Trophoblast cell (in vitro differentiated cells and primary cell): Measurements from ENCODE around the gene CNBD2.
"Not testable (repeated sequence)": the region's sequence is repeated elsewhere in the genome, so short reads cannot be mapped to it uniquely, and the experiment has no call there.

Source experiments
- DNase-seq, 2 donors: peaks; one replicate each; pipeline ENCODE4 v3.0.0-alpha.2; 2016
- H2AFZ ChIP-seq: 2 replicates; pipeline ENCODE4 v1.6.1; 2013; ENCODE audit warnings: low read length, moderate library complexity, mild to moderate bottlenecking; ENCODE audit not compliant: insufficient read depth, poor library complexity
- H2AK5ac ChIP-seq: 2 replicates; pipeline ENCODE4 v1.6.1; 2013; ENCODE audit warnings: mild to moderate bottlenecking, low read length
- H2BK120ac ChIP-seq: 2 replicates; pipeline ENCODE4 v1.6.1; 2013; ENCODE audit warnings: low read length, mild to moderate bottlenecking, moderate library complexity; ENCODE audit not compliant: insufficient read depth, poor library complexity
- H2BK12ac ChIP-seq: 2 replicates; pipeline ENCODE4 v1.6.1; 2013; ENCODE audit warnings: mild to moderate bottlenecking, low read length, moderate library complexity
- H2BK5ac ChIP-seq: 2 replicates; pipeline ENCODE4 v1.6.1; 2013; ENCODE audit warnings: low read length, low read depth, moderate library complexity, mild to moderate bottlenecking; ENCODE audit not compliant: poor library complexity
- H3K14ac ChIP-seq: 2 replicates; pipeline ENCODE4 v1.6.1; 2013; ENCODE audit warnings: mild to moderate bottlenecking, low read length
- H3K18ac ChIP-seq: 2 replicates; pipeline ENCODE4 v1.6.1; 2013; ENCODE audit warnings: mild to moderate bottlenecking, low read length
- H3K23ac ChIP-seq: 2 replicates; pipeline ENCODE4 v1.6.1; 2013; ENCODE audit warnings: low read length
- H3K27ac ChIP-seq: 2 replicates; pipeline ENCODE4 v1.5.1; 2013; ENCODE audit warnings: low read depth, mild to moderate bottlenecking, inconsistent platforms, low read length, moderate library complexity
- H3K27me3 ChIP-seq: 2 replicates; pipeline ENCODE4 v1.6.1; 2013; ENCODE audit warnings: inconsistent platforms, mild to moderate bottlenecking, low read length, moderate library complexity; ENCODE audit not compliant: insufficient read depth
- H3K36me3 ChIP-seq, 2 experiments: 1 replicate in 1 of 2; 2 replicates in 1 of 2; pipeline ENCODE4 v1.6.1; 2013; ENCODE audit warnings: low read length in 2 of 2, mild to moderate bottlenecking in 2 of 2, moderate library complexity in 1 of 2; ENCODE audit not compliant: insufficient read depth in 2 of 2, control insufficient read depth in 1 of 2
- H3K4ac ChIP-seq: 2 replicates; pipeline ENCODE4 v1.6.1; 2013; ENCODE audit warnings: low read depth, mild to moderate bottlenecking, low read length, moderate library complexity
- H3K4me1 ChIP-seq, 2 experiments: 1 replicate in 1 of 2; 2 replicates in 1 of 2; pipeline ENCODE4 v1.6.1; 2013; ENCODE audit warnings: low read length in 2 of 2, mild to moderate bottlenecking in 2 of 2, moderate library complexity in 1 of 2; ENCODE audit not compliant: insufficient read depth in 2 of 2, control insufficient read depth in 1 of 2
- H3K4me2 ChIP-seq: 2 replicates; pipeline ENCODE4 v1.6.1; 2013; ENCODE audit warnings: inconsistent platforms, mild to moderate bottlenecking, low read length, moderate library complexity
- H3K4me3 ChIP-seq: 2 replicates; pipeline ENCODE4 v1.5.1; 2013; ENCODE audit warnings: mild to moderate bottlenecking, low read depth, low read length, inconsistent platforms
- H3K79me1 ChIP-seq: one replicate; pipeline ENCODE4 v1.6.1; 2013; ENCODE audit warnings: low read length
- H3K79me2 ChIP-seq: 2 replicates; pipeline ENCODE4 v1.6.1; 2013; ENCODE audit warnings: low read length, mild to moderate bottlenecking; ENCODE audit not compliant: control insufficient read depth, insufficient read depth, poor library complexity
- H3K9ac ChIP-seq: 2 replicates; pipeline ENCODE4 v1.6.1; 2013; ENCODE audit warnings: mild to moderate bottlenecking, low read length
- H3K9me3 ChIP-seq: 2 replicates; pipeline ENCODE4 v1.6.1; 2013; ENCODE audit warnings: low read depth, mild to moderate bottlenecking, control low read depth, inconsistent platforms, low read length; ENCODE audit not compliant: insufficient read depth
- H4K12ac ChIP-seq: 2 replicates; pipeline ENCODE4 v1.6.1; 2013; ENCODE audit warnings: low read depth, mild to moderate bottlenecking, low read length, moderate library complexity
- H4K8ac ChIP-seq: 2 replicates; pipeline ENCODE4 v1.6.1; 2013; ENCODE audit warnings: low read depth, mild to moderate bottlenecking, low read length, moderate library complexity
- H4K91ac ChIP-seq: one replicate; pipeline ENCODE4 v1.6.1; 2013; ENCODE audit warnings: low read depth, mild to moderate bottlenecking, low read length, moderate library complexity
- WGBS: extraction: QIAGEN DNeasy Blood & Tissue Kit; methylation state at CpG from one replicate; pipeline ENCODE4 v1.1.7; 2013; ENCODE audit warnings: missing lambda C conversion rate; ENCODE audit not compliant: insufficient read length, insufficient coverage; ENCODE audit errors: extremely low coverage; 5-methylcytosine and 5-hydroxymethylcytosine counted together

CNBD2 gene

GRCh38 chr20:36070451-36070850, 102.1 kb downstream of the CNBD2 start:
- Histone ChIP-seq H2BK120ac (no peak overlapping the region), H3K79me1 (peaks cover 2% of the 10 kb centered on the region), H3K4me3 (no peak overlapping the region), H3K14ac (no peak overlapping the region), H4K8ac (no peak overlapping the region), H3K27me3 (no peaks in the 10 kb centered on the region), H3K18ac (no peak overlapping the region), H2BK5ac (no peak overlapping the region), H3K9me3 (no peaks in the 10 kb centered on the region), H4K12ac (no peak overlapping the region), H4K91ac (no peak overlapping the region), H3K79me2 (no peaks in the 10 kb centered on the region), H3K4me2 (no peak overlapping the region), H3K36me3 (no peaks in the 10 kb centered on the region), H2AK5ac (no peak overlapping the region), H3K4ac (no peak overlapping the region), H2BK12ac (peak overlapping the region; percentile 26), H2AFZ (no peak overlapping the region), H3K23ac (no peak overlapping the region), H3K27ac (no peak overlapping the region), H3K4me1 (peaks cover 7 to 11% of the 10 kb centered on the region in 2 experiments), H3K9ac (no peak overlapping the region)
- DNase-seq = no peak
- WGBS = no CpG with 5 or more reads among the region's 8 CpGs

DNA sequence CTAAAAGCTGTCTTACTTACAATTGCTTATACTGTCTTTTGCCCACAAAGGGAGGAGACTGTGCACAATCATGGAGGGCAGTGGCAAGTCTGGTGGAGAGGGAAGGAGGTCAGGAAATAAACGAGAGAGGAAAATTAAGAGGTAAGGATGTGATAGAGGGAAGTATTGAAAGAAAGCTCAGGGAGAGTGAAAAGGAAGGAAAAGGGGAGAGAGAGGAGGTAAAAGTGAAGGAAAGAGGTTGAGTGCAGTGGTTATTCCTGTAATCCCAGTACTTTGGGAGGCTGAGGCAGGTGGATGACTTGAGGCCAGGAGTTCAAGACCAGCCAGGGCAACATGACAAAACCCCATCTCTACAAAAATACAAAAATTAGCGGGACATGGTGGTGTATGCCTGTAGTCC, 103.5 kb downstream of the CNBD2 start:
- H3K4me1 ChIP-seq = peaks cover 5 to 9% of the 10 kb centered on the region in 2 experiments
- H3K4me3 ChIP-seq = no peak overlapping the region
- H4K91ac ChIP-seq = no peak overlapping the region
- no peak overlapping the region for H2BK5ac ChIP-seq
- no peak overlapping the region for H2AFZ ChIP-seq
- H3K79me2 ChIP-seq = no peaks in the 10 kb centered on the region
- no peaks in the 10 kb centered on the region for H3K27me3 ChIP-seq
- no peak overlapping the region for H3K9ac ChIP-seq
- no peak overlapping the region for H3K18ac ChIP-seq
- H2BK120ac ChIP-seq = no peak overlapping the region
- H3K4ac ChIP-seq = no peak overlapping the region
- no peak overlapping the region for H3K27ac ChIP-seq
- WGBS = 95% methylated on average over 1 of the region's 2 CpGs
- DNase-seq = no peak
- no peak overlapping the region for H2AK5ac ChIP-seq
- no peak overlapping the region for H3K4me2 ChIP-seq
- H4K12ac ChIP-seq = no peak overlapping the region
- H2BK12ac ChIP-seq = no peak overlapping the region
- no peaks in the 10 kb centered on the region for H3K36me3 ChIP-seq
- H3K9me3 ChIP-seq = no peaks in the 10 kb centered on the region
- H3K14ac ChIP-seq = no peak overlapping the region
- H4K8ac ChIP-seq = no peak overlapping the region
- H3K79me1 ChIP-seq = no peaks in the 10 kb centered on the region
- H3K23ac ChIP-seq = no peak overlapping the region

DNA sequence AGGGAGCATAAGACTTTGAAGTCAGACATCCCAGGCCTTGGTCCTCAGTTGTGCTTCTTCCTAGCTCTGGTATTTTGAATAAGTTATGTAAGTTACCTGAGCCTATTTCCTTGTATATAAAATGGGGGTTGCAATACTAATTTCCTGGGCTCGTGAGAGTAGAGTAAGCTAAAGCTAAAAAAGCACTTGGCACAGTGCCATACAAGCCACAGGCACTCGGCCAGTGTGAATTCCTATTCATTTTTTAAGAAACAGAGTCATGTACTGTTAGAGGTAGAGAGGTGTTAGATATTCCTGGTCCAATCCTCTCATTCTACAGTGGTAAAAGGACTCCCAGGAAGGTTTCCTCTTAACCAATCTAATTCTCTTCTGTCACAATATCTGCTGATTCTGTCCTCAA, 106.6 kb downstream of the CNBD2 start:
- no peak overlapping the region for H2BK5ac ChIP-seq
- no peak overlapping the region for H3K9ac ChIP-seq
- no peak overlapping the region for H4K91ac ChIP-seq
- WGBS = no CpG with 5 or more reads among the region's 2 CpGs
- no peak overlapping the region for H2AFZ ChIP-seq
- no peak overlapping the region for H2BK12ac ChIP-seq
- H3K27me3 ChIP-seq = no peaks in the 10 kb centered on the region
- no peak for DNase-seq
- no peak overlapping the region for H3K4ac ChIP-seq
- no peaks in the 10 kb centered on the region for H3K79me1 ChIP-seq
- no peak overlapping the region for H4K12ac ChIP-seq
- H3K4me2 ChIP-seq = no peak overlapping the region
- no peak overlapping the region for H2AK5ac ChIP-seq
- no peak overlapping the region for H3K23ac ChIP-seq
- no peak overlapping the region for H3K18ac ChIP-seq
- no peaks in the 10 kb centered on the region for H3K79me2 ChIP-seq
- H2BK120ac ChIP-seq = no peak overlapping the region
- H4K8ac ChIP-seq = no peak overlapping the region
- no peak overlapping the region for H3K4me3 ChIP-seq
- H3K9me3 ChIP-seq = no peaks in the 10 kb centered on the region
- no peaks in the 10 kb centered on the region for H3K36me3 ChIP-seq
- peaks cover 7 to 9% of the 10 kb centered on the region in 2 experiments for H3K4me1 ChIP-seq
- H3K14ac ChIP-seq = no peak overlapping the region
- H3K27ac ChIP-seq = no peak overlapping the region

DNA sequence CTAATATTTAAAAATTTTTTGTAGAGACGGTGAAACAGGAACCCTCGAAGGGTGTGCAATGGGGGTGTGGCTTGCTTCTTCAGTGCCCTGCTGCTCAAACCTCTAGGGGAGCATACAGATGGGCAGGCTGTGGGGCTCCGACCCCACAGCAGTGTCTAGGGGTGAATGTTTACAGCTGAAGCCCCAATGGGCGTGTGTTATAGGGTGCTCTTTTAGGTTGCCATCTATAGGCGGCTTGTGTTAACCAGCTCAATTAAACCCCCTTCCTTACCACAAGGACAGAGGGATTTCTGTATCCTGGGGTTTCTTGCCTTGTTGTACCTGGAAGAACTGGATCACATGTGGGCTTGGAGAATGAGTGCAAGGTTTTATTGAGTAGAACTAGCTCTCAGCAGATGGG, 109.4 kb downstream of the CNBD2 start:
- not testable (repeated sequence) for H3K79me1 ChIP-seq, H3K4ac ChIP-seq, H3K36me3 ChIP-seq, H3K4me1 ChIP-seq, H2AK5ac ChIP-seq, H4K8ac ChIP-seq, H3K27ac ChIP-seq, H2BK120ac ChIP-seq, H3K23ac ChIP-seq, H4K12ac ChIP-seq, H3K14ac ChIP-seq, H3K9me3 ChIP-seq, H3K9ac ChIP-seq, DNase-seq, H3K79me2 ChIP-seq, H3K18ac ChIP-seq, H3K4me3 ChIP-seq, H2BK12ac ChIP-seq, H3K4me2 ChIP-seq, H3K27me3 ChIP-seq, H2BK5ac ChIP-seq, H2AFZ ChIP-seq, H4K91ac ChIP-seq
- no CpG with 5 or more reads among the region's 5 CpGs for WGBS
